ENCODE measurements around the gene ONECUT3.

The ONECUT3 gene

GRCh38 chr19:1739960-1740629 lies 13.2 kb upstream of the ONECUT3 start:
- DNase-seq (ENCODE audit: low spot score) = no peak

GRCh38 chr19:1742989-1743696 lies 10.2 kb upstream of the ONECUT3 start:
- no peak for DNase-seq (ENCODE audit: low spot score)

- no peak for DNase-seq (ENCODE audit: low spot score)
These were observed 9.1 kb upstream of the ONECUT3 start for GRCh38 chr19:1744133-1744665.

- no peak for DNase-seq (ENCODE audit: low spot score)
These were observed 8.3 kb upstream of the ONECUT3 start for GRCh38 chr19:1744822-1745563.

GRCh38 chr19:1745589-1746031 lies 7.7 kb upstream of the ONECUT3 start:
- DNase-seq (ENCODE audit: low spot score) = no peak

- peak; percentile 64 for DNase-seq (ENCODE audit: low spot score)
These were observed 6.7 kb upstream of the ONECUT3 start for GRCh38 chr19:1746401-1747284.

- peak; percentile 85 for DNase-seq (ENCODE audit: low spot score)
These were observed 5.8 kb upstream of the ONECUT3 start for GRCh38 chr19:1747285-1748114.

GRCh38 chr19:1748115-1748872 lies 5.0 kb upstream of the ONECUT3 start:
- DNase-seq (ENCODE audit: low spot score) = no peak

- DNase-seq (ENCODE audit: low spot score) = no peak
These were observed 4.4 kb upstream of the ONECUT3 start for GRCh38 chr19:1748873-1749341.

- DNase-seq (ENCODE audit: low spot score) = no peak
These were observed 3.6 kb upstream of the ONECUT3 start for GRCh38 chr19:1749373-1750342.

- DNase-seq (ENCODE audit: low spot score) = no peak
These were observed 2.8 kb upstream of the ONECUT3 start for GRCh38 chr19:1750343-1751021.

- DNase-seq (ENCODE audit: low spot score) = no peak
These were observed 1.8 kb upstream of the ONECUT3 start for GRCh38 chr19:1751367-1752008.

- no peak for DNase-seq (ENCODE audit: low spot score)
These were observed 1.1 kb upstream of the ONECUT3 start for GRCh38 chr19:1752009-1752756.

- no peak for DNase-seq (ENCODE audit: low spot score)
These were observed 821 bp downstream of the ONECUT3 start for GRCh38 chr19:1754018-1754635.

- DNase-seq (ENCODE audit: low spot score) = no peak
These were observed 1.5 kb downstream of the ONECUT3 start for GRCh38 chr19:1754636-1755466.
